Stimulated activated CD4-positive, alpha-beta T cell treated with anti-CD3 and anti-CD28 coated beads, TNF-alpha, amount 100 ng/mL, for 1 hour (primary cell): ENCODE data around the gene SAMSN1.
"Not testable (repeated sequence)": the region's sequence is repeated elsewhere in the genome, so short reads cannot be mapped to it uniquely, and the experiment has no call there.

Source experiments
- DNase-seq, 3 donors: peaks; one replicate each; pipeline ENCODE4 v3.0.0-alpha.2; 2020; ENCODE audit warnings: low read depth in 3 of 3, low spot score in 1 of 3

The SAMSN1 gene

GRCh38 chr21:14528815-14529214 is 17.3 kb downstream of the SAMSN1 start:
- no peak for DNase-seq

- no peak for DNase-seq
Measured at GRCh38 chr21:14527696-14528652, 18.1 kb downstream of the SAMSN1 start.

- DNase-seq = no peak
Measured at GRCh38 chr21:14526836-14527695, 19.0 kb downstream of the SAMSN1 start.

- no peak for DNase-seq
Measured at GRCh38 chr21:14526199-14526598, 19.9 kb downstream of the SAMSN1 start.

GRCh38 chr21:14523234-14523633 is 22.9 kb downstream of the SAMSN1 start:
- no peak for DNase-seq

GRCh38 chr21:14522736-14523135 is 23.4 kb downstream of the SAMSN1 start:
- no peak for DNase-seq

GRCh38 chr21:14520535-14520934 is 25.6 kb downstream of the SAMSN1 start:
- DNase-seq = no peak

- no peak for DNase-seq
Measured at GRCh38 chr21:14519000-14519399, 27.1 kb downstream of the SAMSN1 start.

- no peak for DNase-seq
Measured at GRCh38 chr21:14513804-14514203, 32.3 kb downstream of the SAMSN1 start.

- DNase-seq = not testable (repeated sequence)
Measured at GRCh38 chr21:14506859-14507457, 39.2 kb downstream of the SAMSN1 start.

- DNase-seq = no peak
Measured at GRCh38 chr21:14500873-14501272, 45.2 kb downstream of the SAMSN1 start.

GRCh38 chr21:14499316-14499715 is 46.8 kb downstream of the SAMSN1 start:
- no peak for DNase-seq

- no peak for DNase-seq
Measured at GRCh38 chr21:14497825-14498224, 48.3 kb downstream of the SAMSN1 start.

GRCh38 chr21:14495075-14495474 is 51.0 kb downstream of the SAMSN1 start:
- DNase-seq = no peak

GRCh38 chr21:14494181-14494580 is 51.9 kb downstream of the SAMSN1 start:
- DNase-seq = not testable (repeated sequence)

- no peak for DNase-seq
Measured at GRCh38 chr21:14493731-14494130, 52.4 kb downstream of the SAMSN1 start.

- DNase-seq = no peak
Measured at GRCh38 chr21:14492931-14493330, 53.2 kb downstream of the SAMSN1 start.

- no peak for DNase-seq
Measured at GRCh38 chr21:14491269-14491681, 54.8 kb downstream of the SAMSN1 start.

- no peak for DNase-seq
Measured at GRCh38 chr21:14488672-14489204, 57.4 kb downstream of the SAMSN1 start.

GRCh38 chr21:14487490-14488432 is 58.4 kb downstream of the SAMSN1 start:
- DNase-seq = no peak
